HEK293 (cell line): Measurements from ENCODE around the gene ARHGAP33.

ENCODE experiments used
- CTCF ChIA-PET: fragments of 350-600 bp; formaldehyde crosslinking; extraction: SDS; loops from one replicate; lab custom pipeline; 2021; ENCODE audit warnings: antibody characterized with exemption; lab: Yijun Ruan, JAX
- POLR2A ChIA-PET: fragments of 300-600 bp; formaldehyde crosslinking; extraction: SDS; loops from one replicate; lab custom pipeline; 2020; ENCODE audit warnings: antibody characterized with exemption, inconsistent platforms; lab: Yijun Ruan, JAX
- H3K27ac ChIP-seq: fragments of 200-500 bp; sonication (Bioruptor generic); 2 replicates; pipeline ENCODE4 v1.5.1; 2014; ENCODE audit warnings: low read depth, low read length, control low read depth, inconsistent platforms; ENCODE audit errors: extremely low read depth
- H3K36me3 ChIP-seq, 2 experiments: fragments of 200-500 bp in 1 of 2; sonication (Bioruptor generic) in 1 of 2; 1 replicate in 1 of 2; 2 replicates in 1 of 2; pipeline ENCODE4 v1.5.1; 2014 to 2017; ENCODE audit warnings: inconsistent platforms in 2 of 2, low read length in 2 of 2; ENCODE audit not compliant: control insufficient read depth in 2 of 2, insufficient read depth in 1 of 2
- H3K4me1 ChIP-seq: fragments of 200-500 bp; sonication (Bioruptor generic); 2 replicates; pipeline ENCODE4 v1.5.1; 2014; ENCODE audit warnings: mild to moderate bottlenecking, low read length, inconsistent platforms; ENCODE audit not compliant: control insufficient read depth, insufficient read depth
- H3K4me3 ChIP-seq: 2 replicates; pipeline ENCODE4 v1.5.1; 2011; ENCODE audit warnings: low read depth, mild to moderate bottlenecking, control low read depth, low read length, moderate library complexity
- H3K9me3 ChIP-seq: fragments of 200-500 bp; sonication (Bioruptor generic); 2 replicates; pipeline ENCODE4 v1.5.1; 2014; ENCODE audit warnings: low read depth, low read length, inconsistent platforms; ENCODE audit not compliant: control insufficient read depth, insufficient read depth
- BCL11A ChIP-seq: fragments of 450-650 bp; formaldehyde crosslinking; IDR thresholded peaks from 2 replicates; pipeline ENCODE4 v1.5.1; 2016; ENCODE audit warnings: low read depth, missing biosample characterization, missing genetic modification characterization
- GLIS1 ChIP-seq: fragments of 450-650 bp; formaldehyde crosslinking; IDR thresholded peaks from 2 replicates; pipeline ENCODE4 v1.5.1; 2016; ENCODE audit warnings: missing biosample characterization, missing genetic modification characterization
- GLIS2 ChIP-seq: fragments of 450-650 bp; formaldehyde crosslinking; IDR thresholded peaks from 2 replicates; pipeline ENCODE4 v1.5.1; 2016; ENCODE audit warnings: missing biosample characterization, missing genetic modification characterization
- HOXD13 ChIP-seq: sonication (generic); formaldehyde crosslinking; IDR thresholded peaks from 2 replicates; pipeline ENCODE4 v1.8.0; 2022; ENCODE audit warnings: missing genetic modification reagents, borderline replicate concordance
- WT1 ChIP-seq: fragments of 450-650 bp; formaldehyde crosslinking; IDR thresholded peaks from 2 replicates; pipeline ENCODE4 v1.5.1; 2016; ENCODE audit warnings: missing biosample characterization, missing genetic modification characterization
- ZBTB1 ChIP-seq: fragments of 450-650 bp; formaldehyde crosslinking; IDR thresholded peaks from 2 replicates; pipeline ENCODE4 v1.5.1; 2016; ENCODE audit warnings: missing biosample characterization, missing genetic modification characterization
- ZBTB8A ChIP-seq: fragments of 450-650 bp; formaldehyde crosslinking; IDR thresholded peaks from 2 replicates; pipeline ENCODE4 v1.5.1; 2016; ENCODE audit warnings: missing biosample characterization, missing genetic modification characterization
- ZFP37 ChIP-seq: fragments of 450-650 bp; formaldehyde crosslinking; IDR thresholded peaks from 2 replicates; pipeline ENCODE4 v1.5.1; 2016; ENCODE audit warnings: missing biosample characterization, missing genetic modification characterization
- ZFP69B ChIP-seq: fragments of 450-650 bp; formaldehyde crosslinking; IDR thresholded peaks from 2 replicates; pipeline ENCODE4 v1.5.1; 2016; ENCODE audit warnings: missing biosample characterization, missing genetic modification characterization
- ZNF132 ChIP-seq: fragments of 450-650 bp; formaldehyde crosslinking; IDR thresholded peaks from 2 replicates; pipeline ENCODE4 v1.5.1; 2017; ENCODE audit warnings: missing biosample characterization, missing genetic modification characterization, borderline replicate concordance
- ZNF138 ChIP-seq: fragments of 450-650 bp; formaldehyde crosslinking; IDR thresholded peaks from 2 replicates; pipeline ENCODE4 v1.5.1; 2016; ENCODE audit warnings: missing biosample characterization, missing genetic modification characterization, borderline replicate concordance
- ZNF146 ChIP-seq: fragments of 450-650 bp; formaldehyde crosslinking; IDR thresholded peaks from 2 replicates; pipeline ENCODE4 v1.5.1; 2016; ENCODE audit warnings: missing biosample characterization, missing genetic modification characterization
- ZNF16 ChIP-seq: fragments of 450-650 bp; formaldehyde crosslinking; IDR thresholded peaks from 2 replicates; pipeline ENCODE4 v1.5.1; 2016; ENCODE audit warnings: low read depth, missing biosample characterization, missing genetic modification characterization
- ZNF23 ChIP-seq: fragments of 450-650 bp; formaldehyde crosslinking; IDR thresholded peaks from 2 replicates; pipeline ENCODE4 v1.5.1; 2016; ENCODE audit warnings: missing biosample characterization, missing genetic modification characterization, borderline replicate concordance
- ZNF335 ChIP-seq: fragments of 450-650 bp; formaldehyde crosslinking; conservative IDR thresholded peaks from 2 replicates; pipeline ENCODE4 v1.5.1; 2016; ENCODE audit warnings: missing biosample characterization, missing genetic modification characterization
- ZNF350 ChIP-seq: fragments of 450-650 bp; formaldehyde crosslinking; IDR thresholded peaks from 2 replicates; pipeline ENCODE4 v1.5.0; 2017; ENCODE audit warnings: missing biosample characterization, mild to moderate bottlenecking, missing genetic modification characterization
- ZNF354C ChIP-seq: fragments of 450-650 bp; formaldehyde crosslinking; IDR thresholded peaks from 2 replicates; pipeline ENCODE4 v1.5.1; 2016; ENCODE audit warnings: missing biosample characterization, missing genetic modification characterization, low read depth, borderline replicate concordance
- ZNF423 ChIP-seq: fragments of 450-650 bp; formaldehyde crosslinking; IDR thresholded peaks from 2 replicates; pipeline ENCODE4 v1.5.1; 2016; ENCODE audit warnings: missing biosample characterization, missing genetic modification characterization
- ZNF48 ChIP-seq: fragments of 450-650 bp; formaldehyde crosslinking; IDR thresholded peaks from 2 replicates; pipeline ENCODE4 v1.5.1; 2016; ENCODE audit warnings: missing biosample characterization, missing genetic modification characterization
- ZNF501 ChIP-seq: fragments of 450-650 bp; formaldehyde crosslinking; IDR thresholded peaks from 2 replicates; pipeline ENCODE4 v1.5.1; 2016; ENCODE audit warnings: missing biosample characterization, missing genetic modification characterization
- ZNF548 ChIP-seq: fragments of 450-650 bp; formaldehyde crosslinking; IDR thresholded peaks from 2 replicates; pipeline ENCODE4 v1.5.1; 2016; ENCODE audit warnings: missing biosample characterization, missing genetic modification characterization
- ZNF555 ChIP-seq: fragments of 450-650 bp; formaldehyde crosslinking; conservative IDR thresholded peaks from 2 replicates; pipeline ENCODE4 v1.5.1; 2017; ENCODE audit warnings: missing biosample characterization, mild to moderate bottlenecking, missing genetic modification characterization, inconsistent platforms
- ZNF623 ChIP-seq: fragments of 450-650 bp; formaldehyde crosslinking; IDR thresholded peaks from 2 replicates; pipeline ENCODE4 v1.5.1; 2016; ENCODE audit warnings: missing biosample characterization, missing genetic modification characterization
- ZNF626 ChIP-seq: fragments of 450-650 bp; sonication (Bioruptor Pico); formaldehyde crosslinking; IDR thresholded peaks from 2 replicates; pipeline ENCODE4 v1.5.1; 2018; ENCODE audit warnings: missing biosample characterization, missing genetic modification characterization, inconsistent platforms
- ZNF629 ChIP-seq: fragments of 450-650 bp; formaldehyde crosslinking; IDR thresholded peaks from 2 replicates; pipeline ENCODE4 v1.5.1; 2017; ENCODE audit warnings: missing biosample characterization, missing genetic modification characterization
- ZNF654 ChIP-seq: fragments of 450-650 bp; formaldehyde crosslinking; IDR thresholded peaks from 2 replicates; pipeline ENCODE4 v1.5.1; 2016; ENCODE audit warnings: low read depth, missing biosample characterization, missing genetic modification characterization
- ZNF677 ChIP-seq: fragments of 450-650 bp; IDR thresholded peaks from 2 replicates; pipeline ENCODE4 v1.5.0; 2018; ENCODE audit warnings: missing biosample characterization, mild to moderate bottlenecking, missing genetic modification characterization, moderate library complexity
- ZNF76 ChIP-seq: fragments of 450-650 bp; formaldehyde crosslinking; IDR thresholded peaks from 2 replicates; pipeline ENCODE4; 2016; ENCODE audit warnings: low read depth, missing biosample characterization, missing genetic modification characterization, borderline replicate concordance
- TF ChIP-seq, protein P1 (sequence below): fragments of 450-650 bp; formaldehyde crosslinking; IDR thresholded peaks from 2 replicates; pipeline ENCODE4 v1.5.1; 2016; ENCODE audit warnings: missing biosample characterization, missing genetic modification characterization
- TF ChIP-seq, protein P2 (sequence below): fragments of 450-650 bp; formaldehyde crosslinking; IDR thresholded peaks from 2 replicates; pipeline ENCODE4 v1.5.1; 2016; ENCODE audit warnings: missing biosample characterization, missing genetic modification characterization
- TF ChIP-seq, protein P3 (sequence below): fragments of 450-650 bp; formaldehyde crosslinking; IDR thresholded peaks from 2 replicates; pipeline ENCODE4 v1.5.1; 2016; ENCODE audit warnings: missing biosample characterization, missing genetic modification characterization
- TF ChIP-seq, protein P4 (sequence below): fragments of 450-650 bp; formaldehyde crosslinking; IDR thresholded peaks from 2 replicates; pipeline ENCODE4 v1.5.1; 2016; ENCODE audit warnings: missing biosample characterization, missing genetic modification characterization
- TF ChIP-seq, protein P5 (sequence below): sonication (generic); formaldehyde crosslinking; IDR thresholded peaks from 2 replicates; pipeline ENCODE4 v1.8.1; 2022; ENCODE audit warnings: mild to moderate bottlenecking, moderate library complexity, missing genetic modification reagents

ARHGAP33 gene

DNA sequence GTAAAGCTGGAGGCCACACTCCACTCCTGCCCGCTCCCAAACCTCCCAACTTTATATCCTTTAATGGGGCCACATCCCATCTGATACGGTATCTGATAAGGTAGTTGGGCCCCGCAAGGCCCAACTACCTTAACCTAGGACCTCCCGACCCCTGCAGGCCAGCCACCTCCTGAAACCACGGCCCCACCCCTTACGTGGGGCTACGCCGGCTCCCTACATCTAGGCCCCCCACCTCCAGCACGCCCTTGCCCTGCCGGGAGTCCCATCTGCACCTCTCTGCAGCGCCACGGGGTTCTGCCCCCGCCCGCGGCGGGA is 35.3 kb upstream of the ARHGAP33 start:
- Histone ChIP-seq H3K9me3 (no peaks in the 10 kb centered on the region; the same call in 1 of the 2 replicates), H3K36me3 (peaks cover 56 to 63% of the 10 kb centered on the region in 2 experiments), H3K27ac (peak overlapping the region; percentile 97), H3K4me3 (peak overlapping the region; percentile 52), H3K4me1 (peaks cover 20% of the 10 kb centered on the region)
- POLR2A ChIA-PET, result interaction anchor here (0.6 to 7.7 kb wide), 40 partner anchors 8 to 475 kb away, joined by 3 to 204 read pairs (median 5); partner anchors contain the start of genes ARHGAP33, COX6B1, HSPB6 and LIN37
- CTCF ChIA-PET, result interaction anchor here (0.7 to 1.6 kb wide), 7 partner anchors 8 to 192 kb away, joined by 3 to 8 read pairs (median 5); partner anchors contain the start of gene LIN37
- TF ChIP-seq ZNF16 (tag by site-specific recombination), result no peak
- TF ChIP-seq ZNF350 (tag by site-specific recombination), result no peak
- TF ChIP-seq ZNF76 (tag by site-specific recombination), result 0 out of 2 replicates have a peak, but pooled peaks have one; percentile 35
- TF ChIP-seq, protein P1, sequence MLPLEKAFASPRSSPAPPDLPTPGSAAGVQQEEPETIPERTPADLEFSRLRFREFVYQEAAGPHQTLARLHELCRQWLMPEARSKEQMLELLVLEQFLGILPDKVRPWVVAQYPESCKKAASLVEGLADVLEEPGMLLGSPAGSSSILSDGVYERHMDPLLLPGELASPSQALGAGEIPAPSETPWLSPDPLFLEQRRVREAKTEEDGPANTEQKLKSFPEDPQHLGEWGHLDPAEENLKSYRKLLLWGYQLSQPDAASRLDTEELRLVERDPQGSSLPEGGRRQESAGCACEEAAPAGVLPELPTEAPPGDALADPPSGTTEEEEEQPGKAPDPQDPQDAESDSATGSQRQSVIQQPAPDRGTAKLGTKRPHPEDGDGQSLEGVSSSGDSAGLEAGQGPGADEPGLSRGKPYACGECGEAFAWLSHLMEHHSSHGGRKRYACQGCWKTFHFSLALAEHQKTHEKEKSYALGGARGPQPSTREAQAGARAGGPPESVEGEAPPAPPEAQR (tag by site-specific recombination), result 0 out of 2 replicates have a peak, but pooled peaks have one; percentile 38
- TF ChIP-seq GLIS2 (tag by site-specific recombination), result peak; percentile 90
- no peak for TF ChIP-seq ZNF654
- TF ChIP-seq, protein P2, sequence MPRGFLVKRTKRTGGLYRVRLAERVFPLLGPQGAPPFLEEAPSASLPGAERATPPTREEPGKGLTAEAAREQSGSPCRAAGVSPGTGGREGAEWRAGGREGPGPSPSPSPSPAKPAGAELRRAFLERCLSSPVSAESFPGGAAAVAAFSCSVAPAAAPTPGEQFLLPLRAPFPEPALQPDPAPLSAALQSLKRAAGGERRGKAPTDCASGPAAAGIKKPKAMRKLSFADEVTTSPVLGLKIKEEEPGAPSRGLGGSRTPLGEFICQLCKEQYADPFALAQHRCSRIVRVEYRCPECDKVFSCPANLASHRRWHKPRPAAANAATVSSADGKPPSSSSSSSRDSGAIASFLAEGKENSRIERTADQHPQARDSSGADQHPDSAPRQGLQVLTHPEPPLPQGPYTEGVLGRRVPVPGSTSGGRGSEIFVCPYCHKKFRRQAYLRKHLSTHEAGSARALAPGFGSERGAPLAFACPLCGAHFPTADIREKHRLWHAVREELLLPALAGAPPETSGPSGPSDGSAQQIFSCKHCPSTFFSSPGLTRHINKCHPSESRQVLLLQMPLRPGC, result 0 out of 2 replicates have a peak, but pooled peaks have one; percentile 43
- TF ChIP-seq, protein P3, sequence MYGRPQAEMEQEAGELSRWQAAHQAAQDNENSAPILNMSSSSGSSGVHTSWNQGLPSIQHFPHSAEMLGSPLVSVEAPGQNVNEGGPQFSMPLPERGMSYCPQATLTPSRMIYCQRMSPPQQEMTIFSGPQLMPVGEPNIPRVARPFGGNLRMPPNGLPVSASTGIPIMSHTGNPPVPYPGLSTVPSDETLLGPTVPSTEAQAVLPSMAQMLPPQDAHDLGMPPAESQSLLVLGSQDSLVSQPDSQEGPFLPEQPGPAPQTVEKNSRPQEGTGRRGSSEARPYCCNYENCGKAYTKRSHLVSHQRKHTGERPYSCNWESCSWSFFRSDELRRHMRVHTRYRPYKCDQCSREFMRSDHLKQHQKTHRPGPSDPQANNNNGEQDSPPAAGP, result no peak; the same call in 1 of the 2 replicates
- peak; percentile 33 for TF ChIP-seq GLIS1 (tag by site-specific recombination)
- no peak for TF ChIP-seq ZNF138 (tag by site-specific recombination)
- TF ChIP-seq ZNF626 (tag by site-specific recombination), result no peak
- TF ChIP-seq HOXD13 (CRISPR knock-in tag), result no peak
- no peak for TF ChIP-seq ZNF555
- TF ChIP-seq ZNF132 (tag by site-specific recombination), result no peak
- TF ChIP-seq BCL11A, result peak; percentile 89; the same call in 1 of the 2 replicates
- TF ChIP-seq ZNF423 (tag by site-specific recombination), result peak; percentile 77
- TF ChIP-seq ZNF354C (tag by site-specific recombination), result no peak
- TF ChIP-seq, protein P4, sequence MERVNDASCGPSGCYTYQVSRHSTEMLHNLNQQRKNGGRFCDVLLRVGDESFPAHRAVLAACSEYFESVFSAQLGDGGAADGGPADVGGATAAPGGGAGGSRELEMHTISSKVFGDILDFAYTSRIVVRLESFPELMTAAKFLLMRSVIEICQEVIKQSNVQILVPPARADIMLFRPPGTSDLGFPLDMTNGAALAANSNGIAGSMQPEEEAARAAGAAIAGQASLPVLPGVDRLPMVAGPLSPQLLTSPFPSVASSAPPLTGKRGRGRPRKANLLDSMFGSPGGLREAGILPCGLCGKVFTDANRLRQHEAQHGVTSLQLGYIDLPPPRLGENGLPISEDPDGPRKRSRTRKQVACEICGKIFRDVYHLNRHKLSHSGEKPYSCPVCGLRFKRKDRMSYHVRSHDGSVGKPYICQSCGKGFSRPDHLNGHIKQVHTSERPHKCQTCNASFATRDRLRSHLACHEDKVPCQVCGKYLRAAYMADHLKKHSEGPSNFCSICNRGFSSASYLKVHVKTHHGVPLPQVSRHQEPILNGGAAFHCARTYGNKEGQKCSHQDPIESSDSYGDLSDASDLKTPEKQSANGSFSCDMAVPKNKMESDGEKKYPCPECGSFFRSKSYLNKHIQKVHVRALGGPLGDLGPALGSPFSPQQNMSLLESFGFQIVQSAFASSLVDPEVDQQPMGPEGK (tag by site-specific recombination), result 0 out of 2 replicates have a peak, but pooled peaks have one; percentile 80
- TF ChIP-seq ZNF146 (tag by site-specific recombination), result 0 out of 2 replicates have a peak, but pooled peaks have one; percentile 4
- TF ChIP-seq ZNF623, result no peak
- 0 out of 2 replicates have a peak, but pooled peaks have one; percentile 42 for TF ChIP-seq ZFP37 (tag by site-specific recombination)
- TF ChIP-seq ZNF23 (tag by site-specific recombination), result no peak
- no peak for TF ChIP-seq ZNF48 (tag by site-specific recombination)
- no peak for TF ChIP-seq ZBTB1 (tag by site-specific recombination)
- 0 out of 2 replicates have a peak, but pooled peaks have one; percentile 9 for TF ChIP-seq ZNF501 (tag by site-specific recombination)
- no peak for TF ChIP-seq ZNF629 (tag by site-specific recombination)
- TF ChIP-seq, protein P5, sequence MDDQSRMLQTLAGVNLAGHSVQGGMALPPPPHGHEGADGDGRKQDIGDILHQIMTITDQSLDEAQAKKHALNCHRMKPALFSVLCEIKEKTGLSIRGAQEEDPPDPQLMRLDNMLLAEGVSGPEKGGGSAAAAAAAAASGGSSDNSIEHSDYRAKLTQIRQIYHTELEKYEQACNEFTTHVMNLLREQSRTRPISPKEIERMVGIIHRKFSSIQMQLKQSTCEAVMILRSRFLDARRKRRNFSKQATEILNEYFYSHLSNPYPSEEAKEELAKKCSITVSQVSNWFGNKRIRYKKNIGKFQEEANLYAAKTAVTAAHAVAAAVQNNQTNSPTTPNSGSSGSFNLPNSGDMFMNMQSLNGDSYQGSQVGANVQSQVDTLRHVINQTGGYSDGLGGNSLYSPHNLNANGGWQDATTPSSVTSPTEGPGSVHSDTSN (CRISPR knock-in tag), result no peak
- TF ChIP-seq ZNF548 (tag by site-specific recombination), result no peak
- no peak for TF ChIP-seq ZBTB8A (tag by site-specific recombination)
- peak; percentile 67 for TF ChIP-seq ZFP69B (tag by site-specific recombination)
- TF ChIP-seq ZNF677 (tag by site-specific recombination), result 0 out of 2 replicates have a peak, but pooled peaks have one; percentile 18
- TF ChIP-seq ZNF335, result no peak
- peak; percentile 55 for TF ChIP-seq WT1 (tag by site-specific recombination)
